ENCODE measurements around the gene MAST2.

GRCh38 chr1:45883658-45884057, 80.2 kb downstream of the MAST2 start:
- TF ChIP-seq CTCF (IDR thresholded peaks at IDR 0.05) (no peak), POLR2A (IDR thresholded peaks at IDR 0.05) (no peak)
